ENCODE measurements around the gene SLC22A15.

- TF ChIP-seq, protein P1, sequence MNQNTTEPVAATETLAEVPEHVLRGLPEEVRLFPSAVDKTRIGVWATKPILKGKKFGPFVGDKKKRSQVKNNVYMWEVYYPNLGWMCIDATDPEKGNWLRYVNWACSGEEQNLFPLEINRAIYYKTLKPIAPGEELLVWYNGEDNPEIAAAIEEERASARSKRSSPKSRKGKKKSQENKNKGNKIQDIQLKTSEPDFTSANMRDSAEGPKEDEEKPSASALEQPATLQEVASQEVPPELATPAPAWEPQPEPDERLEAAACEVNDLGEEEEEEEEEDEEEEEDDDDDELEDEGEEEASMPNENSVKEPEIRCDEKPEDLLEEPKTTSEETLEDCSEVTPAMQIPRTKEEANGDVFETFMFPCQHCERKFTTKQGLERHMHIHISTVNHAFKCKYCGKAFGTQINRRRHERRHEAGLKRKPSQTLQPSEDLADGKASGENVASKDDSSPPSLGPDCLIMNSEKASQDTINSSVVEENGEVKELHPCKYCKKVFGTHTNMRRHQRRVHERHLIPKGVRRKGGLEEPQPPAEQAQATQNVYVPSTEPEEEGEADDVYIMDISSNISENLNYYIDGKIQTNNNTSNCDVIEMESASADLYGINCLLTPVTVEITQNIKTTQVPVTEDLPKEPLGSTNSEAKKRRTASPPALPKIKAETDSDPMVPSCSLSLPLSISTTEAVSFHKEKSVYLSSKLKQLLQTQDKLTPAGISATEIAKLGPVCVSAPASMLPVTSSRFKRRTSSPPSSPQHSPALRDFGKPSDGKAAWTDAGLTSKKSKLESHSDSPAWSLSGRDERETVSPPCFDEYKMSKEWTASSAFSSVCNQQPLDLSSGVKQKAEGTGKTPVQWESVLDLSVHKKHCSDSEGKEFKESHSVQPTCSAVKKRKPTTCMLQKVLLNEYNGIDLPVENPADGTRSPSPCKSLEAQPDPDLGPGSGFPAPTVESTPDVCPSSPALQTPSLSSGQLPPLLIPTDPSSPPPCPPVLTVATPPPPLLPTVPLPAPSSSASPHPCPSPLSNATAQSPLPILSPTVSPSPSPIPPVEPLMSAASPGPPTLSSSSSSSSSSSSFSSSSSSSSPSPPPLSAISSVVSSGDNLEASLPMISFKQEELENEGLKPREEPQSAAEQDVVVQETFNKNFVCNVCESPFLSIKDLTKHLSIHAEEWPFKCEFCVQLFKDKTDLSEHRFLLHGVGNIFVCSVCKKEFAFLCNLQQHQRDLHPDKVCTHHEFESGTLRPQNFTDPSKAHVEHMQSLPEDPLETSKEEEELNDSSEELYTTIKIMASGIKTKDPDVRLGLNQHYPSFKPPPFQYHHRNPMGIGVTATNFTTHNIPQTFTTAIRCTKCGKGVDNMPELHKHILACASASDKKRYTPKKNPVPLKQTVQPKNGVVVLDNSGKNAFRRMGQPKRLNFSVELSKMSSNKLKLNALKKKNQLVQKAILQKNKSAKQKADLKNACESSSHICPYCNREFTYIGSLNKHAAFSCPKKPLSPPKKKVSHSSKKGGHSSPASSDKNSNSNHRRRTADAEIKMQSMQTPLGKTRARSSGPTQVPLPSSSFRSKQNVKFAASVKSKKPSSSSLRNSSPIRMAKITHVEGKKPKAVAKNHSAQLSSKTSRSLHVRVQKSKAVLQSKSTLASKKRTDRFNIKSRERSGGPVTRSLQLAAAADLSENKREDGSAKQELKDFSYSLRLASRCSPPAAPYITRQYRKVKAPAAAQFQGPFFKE (tag by site-specific recombination; IDR thresholded peaks at IDR 0.05; ENCODE audit: borderline replicate concordance), result no peak
- TF ChIP-seq, protein P2, sequence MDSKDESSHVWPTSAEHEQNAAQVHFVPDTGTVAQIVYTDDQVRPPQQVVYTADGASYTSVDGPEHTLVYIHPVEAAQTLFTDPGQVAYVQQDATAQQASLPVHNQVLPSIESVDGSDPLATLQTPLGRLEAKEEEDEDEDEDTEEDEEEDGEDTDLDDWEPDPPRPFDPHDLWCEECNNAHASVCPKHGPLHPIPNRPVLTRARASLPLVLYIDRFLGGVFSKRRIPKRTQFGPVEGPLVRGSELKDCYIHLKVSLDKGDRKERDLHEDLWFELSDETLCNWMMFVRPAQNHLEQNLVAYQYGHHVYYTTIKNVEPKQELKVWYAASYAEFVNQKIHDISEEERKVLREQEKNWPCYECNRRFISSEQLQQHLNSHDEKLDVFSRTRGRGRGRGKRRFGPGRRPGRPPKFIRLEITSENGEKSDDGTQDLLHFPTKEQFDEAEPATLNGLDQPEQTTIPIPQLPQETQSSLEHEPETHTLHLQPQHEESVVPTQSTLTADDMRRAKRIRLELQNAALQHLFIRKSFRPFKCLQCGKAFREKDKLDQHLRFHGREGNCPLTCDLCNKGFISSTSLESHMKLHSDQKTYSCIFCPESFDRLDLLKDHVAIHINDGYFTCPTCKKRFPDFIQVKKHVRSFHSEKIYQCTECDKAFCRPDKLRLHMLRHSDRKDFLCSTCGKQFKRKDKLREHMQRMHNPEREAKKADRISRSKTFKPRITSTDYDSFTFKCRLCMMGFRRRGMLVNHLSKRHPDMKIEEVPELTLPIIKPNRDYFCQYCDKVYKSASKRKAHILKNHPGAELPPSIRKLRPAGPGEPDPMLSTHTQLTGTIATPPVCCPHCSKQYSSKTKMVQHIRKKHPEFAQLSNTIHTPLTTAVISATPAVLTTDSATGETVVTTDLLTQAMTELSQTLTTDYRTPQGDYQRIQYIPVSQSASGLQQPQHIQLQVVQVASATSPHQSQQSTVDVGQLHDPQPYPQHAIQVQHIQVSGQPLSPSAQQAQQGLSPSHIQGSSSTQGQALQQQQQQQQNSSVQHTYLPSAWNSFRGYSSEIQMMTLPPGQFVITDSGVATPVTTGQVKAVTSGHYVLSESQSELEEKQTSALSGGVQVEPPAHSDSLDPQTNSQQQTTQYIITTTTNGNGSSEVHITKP (tag by site-specific recombination; IDR thresholded peaks at IDR 0.05), result no peak
- TF ChIP-seq ZNF544 (tag by site-specific recombination; IDR thresholded peaks at IDR 0.05), result no peak
- TF ChIP-seq HOXC10 (CRISPR knock-in tag; IDR thresholded peaks at IDR 0.05), result no peak
- TF ChIP-seq, protein P3, sequence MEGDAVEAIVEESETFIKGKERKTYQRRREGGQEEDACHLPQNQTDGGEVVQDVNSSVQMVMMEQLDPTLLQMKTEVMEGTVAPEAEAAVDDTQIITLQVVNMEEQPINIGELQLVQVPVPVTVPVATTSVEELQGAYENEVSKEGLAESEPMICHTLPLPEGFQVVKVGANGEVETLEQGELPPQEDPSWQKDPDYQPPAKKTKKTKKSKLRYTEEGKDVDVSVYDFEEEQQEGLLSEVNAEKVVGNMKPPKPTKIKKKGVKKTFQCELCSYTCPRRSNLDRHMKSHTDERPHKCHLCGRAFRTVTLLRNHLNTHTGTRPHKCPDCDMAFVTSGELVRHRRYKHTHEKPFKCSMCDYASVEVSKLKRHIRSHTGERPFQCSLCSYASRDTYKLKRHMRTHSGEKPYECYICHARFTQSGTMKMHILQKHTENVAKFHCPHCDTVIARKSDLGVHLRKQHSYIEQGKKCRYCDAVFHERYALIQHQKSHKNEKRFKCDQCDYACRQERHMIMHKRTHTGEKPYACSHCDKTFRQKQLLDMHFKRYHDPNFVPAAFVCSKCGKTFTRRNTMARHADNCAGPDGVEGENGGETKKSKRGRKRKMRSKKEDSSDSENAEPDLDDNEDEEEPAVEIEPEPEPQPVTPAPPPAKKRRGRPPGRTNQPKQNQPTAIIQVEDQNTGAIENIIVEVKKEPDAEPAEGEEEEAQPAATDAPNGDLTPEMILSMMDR (tag by site-specific recombination; IDR thresholded peaks at IDR 0.05), result no peak
- no peak for TF ChIP-seq SP2 (tag by site-specific recombination; IDR thresholded peaks at IDR 0.05)
- no peak for TF ChIP-seq ZNF184 (tag by site-specific recombination; IDR thresholded peaks at IDR 0.05)
- no peak for TF ChIP-seq ZNF10 (tag by site-specific recombination; IDR thresholded peaks at IDR 0.05)
- no peak for TF ChIP-seq KLF16 (tag by site-specific recombination; IDR thresholded peaks at IDR 0.05)
Observed at GRCh38 chr1:116089870-116090269, 113.6 kb downstream of the SLC22A15 start.
